Tibial artery (tissue), 4 donors: ENCODE data around the gene FAM162A.

Source experiments
- DNase-seq, 2 donors: peaks; one replicate each; pipeline ENCODE4 v3.0.0-alpha.2; 2019
- H3K27ac ChIP-seq, 2 donors: fragments of 200-600 bp; sonication (generic) in 1 of 2; 1 replicate in 1 of 2; 2 replicates in 1 of 2; pipeline ENCODE4 v1.5.1; 2018 to 2019; ENCODE audit warnings: mild to moderate bottlenecking in 1 of 2
- H3K27me3 ChIP-seq, 2 donors: fragments of 200-600 bp; sonication (generic) in 1 of 2; one replicate each; pipeline versions ENCODE4 v1.5.1 to v1.6.0; 2016 to 2019
- H3K36me3 ChIP-seq, 3 donors: fragments of 200-600 bp; sonication (generic) in 2 of 3; one replicate each; pipeline ENCODE4 v1.5.1; 2016 to 2019; ENCODE audit warnings: mild to moderate bottlenecking in 2 of 3
- H3K4me1 ChIP-seq, 4 donors: fragments of 200-600 bp; sonication (generic) in 2 of 4; 1 replicate in 3 of 4; 2 replicates in 1 of 4; pipeline ENCODE4 v1.5.1; 2016 to 2019
- H3K4me3 ChIP-seq, 2 donors: fragments of 200-600 bp; sonication (generic) in 1 of 2; 1 replicate in 1 of 2; 2 replicates in 1 of 2; pipeline ENCODE4 v1.5.1; 2018 to 2019; ENCODE audit warnings: mild to moderate bottlenecking in 2 of 2
- H3K9me3 ChIP-seq, 3 donors: fragments of 200-600 bp; sonication (generic) in 1 of 3; one replicate each; pipeline ENCODE4 v1.5.1; 2016 to 2019
- CTCF ChIP-seq, 2 experiments: fragments of 200-600 bp in 1 of 2; fragments of 450-650 bp in 1 of 2; IDR thresholded peaks; one replicate each; pipeline ENCODE4 v1.5.1; 2017 to 2019; ENCODE audit warnings: antibody characterized with exemption in 2 of 2, mild to moderate bottlenecking in 1 of 2, moderate library complexity in 1 of 2
- intact Hi-C: fragments of 100-400 bp; cut with DNase I; formaldehyde crosslinking; loops from one replicate; pipeline ENCODE4 v1.15.0; 2023; ENCODE audit warnings: low total_unique reads

FAM162A gene

DNA sequence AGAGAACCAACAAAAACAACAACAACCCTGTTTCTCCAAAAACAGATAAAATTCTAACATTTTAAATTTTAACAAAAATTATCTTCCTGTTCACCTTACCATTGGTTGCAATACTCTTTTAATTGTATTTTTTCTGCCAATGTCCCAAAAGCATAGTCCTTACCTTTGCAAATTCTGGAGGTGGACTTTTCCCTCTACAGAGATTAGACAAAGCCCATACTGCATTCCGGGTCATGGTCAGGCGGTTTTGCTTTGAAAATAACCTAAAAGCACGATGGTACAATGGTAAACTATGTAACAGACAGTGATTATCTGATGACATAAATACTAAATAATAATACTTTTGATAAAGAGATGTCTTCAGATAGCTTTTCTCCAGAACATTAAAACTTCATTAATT lies 67.4 kb downstream of the FAM162A start:
- H3K27ac ChIP-seq = no peak overlapping the region
- intact Hi-C loops = no loop called here
- H3K4me3 ChIP-seq = no peak overlapping the region
- DNase-seq = no peak
- no peaks in the 10 kb centered on the region for H3K27me3 ChIP-seq
- H3K4me1 ChIP-seq = no peaks in the 10 kb centered on the region
- peaks cover 46 to 77% (median 48%) of the 10 kb centered on the region in 3 donors for H3K36me3 ChIP-seq
- no peak for TF ChIP-seq CTCF (IDR thresholded peaks at IDR 0.05)
- H3K9me3 ChIP-seq = no peaks in the 10 kb centered on the region

- no peak for TF ChIP-seq CTCF (IDR thresholded peaks at IDR 0.05)
- Histone ChIP-seq H3K4me1 (no peaks in the 10 kb centered on the region), H3K27me3 (no peaks in the 10 kb centered on the region), H3K27ac (no peak overlapping the region), H3K36me3 (peaks cover 40 to 86% (median 43%) of the 10 kb centered on the region in 3 donors), H3K9me3 (no peaks in the 10 kb centered on the region), H3K4me3 (no peak overlapping the region)
- intact Hi-C loops = no loop called here
- DNase-seq = no peak
Observed at GRCh38 chr3:122456074-122456473, 72.1 kb downstream of the FAM162A start.

DNA sequence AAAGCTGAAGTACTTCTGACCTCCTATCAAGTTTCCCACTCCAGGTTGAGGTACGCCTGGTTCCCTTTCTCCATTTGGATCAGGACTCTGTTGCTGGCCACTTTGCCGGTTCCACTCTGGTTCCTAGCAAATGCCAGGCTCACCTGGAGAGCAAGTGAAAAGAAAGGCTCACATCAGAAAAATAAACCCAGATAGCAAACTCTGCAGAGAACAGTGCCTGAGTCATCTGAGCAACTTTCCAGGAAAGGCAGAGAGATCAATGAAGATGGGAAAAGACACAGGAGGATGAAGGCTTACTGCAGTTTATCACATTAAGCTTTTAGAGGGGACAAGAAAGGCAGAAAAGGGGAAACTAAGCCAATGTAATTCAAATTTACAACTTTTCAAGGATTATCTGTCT lies 73.7 kb downstream of the FAM162A start:
- no peak for TF ChIP-seq CTCF (IDR thresholded peaks at IDR 0.05)

DNA sequence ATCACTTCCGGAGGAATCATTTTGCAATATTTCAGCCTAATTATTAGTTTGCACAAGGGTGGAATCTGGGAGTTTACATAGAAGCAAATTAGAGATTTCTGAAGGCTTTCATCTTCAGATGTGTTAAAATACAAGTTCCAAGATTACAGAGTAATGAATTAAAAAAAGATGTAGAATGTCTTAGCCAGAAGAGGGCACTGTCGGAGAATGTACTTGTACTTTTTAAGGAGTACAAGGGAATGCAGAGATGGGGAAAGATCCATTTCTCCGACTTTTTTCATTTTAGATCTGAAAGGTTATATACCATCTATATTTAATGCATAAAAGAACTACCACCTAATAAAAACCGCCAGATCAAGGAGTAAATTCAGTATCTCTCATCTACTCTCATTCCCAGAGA lies 75.0 kb downstream of the FAM162A start:
- TF ChIP-seq CTCF (IDR thresholded peaks at IDR 0.05) = peak; percentile 29 to 35
- H3K27ac ChIP-seq = no peak overlapping the region
- no peaks in the 10 kb centered on the region for H3K27me3 ChIP-seq
- H3K4me3 ChIP-seq = no peak overlapping the region
- intact Hi-C loops = no loop called here
- no peaks in the 10 kb centered on the region for H3K4me1 ChIP-seq
- H3K36me3 ChIP-seq = peaks cover 32 to 78% (median 38%) of the 10 kb centered on the region in 3 donors
- no peak for DNase-seq
- H3K9me3 ChIP-seq = no peaks in the 10 kb centered on the region

More for the DNA sequence above, 73.7 kb downstream of the FAM162A start:
- Histone ChIP-seq H3K9me3 (no peaks in the 10 kb centered on the region), H3K27me3 (no peaks in the 10 kb centered on the region), H3K4me1 (no peaks in the 10 kb centered on the region), H3K27ac (no peak overlapping the region), H3K36me3 (peaks cover 34 to 79% (median 38%) of the 10 kb centered on the region in 3 donors), H3K4me3 (no peak overlapping the region)
- DNase-seq = no peak
- intact Hi-C loops = no loop called here

DNA sequence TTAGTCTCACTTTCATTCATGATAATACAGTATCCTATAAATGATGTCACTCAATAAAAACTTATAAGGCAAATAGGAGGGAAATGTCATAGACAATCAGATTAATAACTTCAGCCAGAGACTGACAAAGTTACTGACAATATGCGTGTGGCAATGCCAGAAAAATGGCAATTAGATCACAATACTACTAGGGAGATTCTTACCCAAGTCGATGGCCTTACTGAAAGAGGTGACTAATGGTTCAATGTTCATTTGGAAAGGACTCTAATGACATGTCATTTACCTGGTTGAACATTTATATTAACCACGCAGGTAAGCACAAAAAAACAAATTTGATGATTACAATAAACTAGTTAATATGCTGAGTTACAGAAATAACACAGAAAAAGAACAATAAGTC lies 77.8 kb downstream of the FAM162A start:
- H3K36me3 ChIP-seq = peaks cover 38 to 65% (median 50%) of the 10 kb centered on the region in 3 donors
- H3K4me3 ChIP-seq = no peak overlapping the region
- H3K27me3 ChIP-seq = no peaks in the 10 kb centered on the region
- DNase-seq = no peak
- H3K9me3 ChIP-seq = no peaks in the 10 kb centered on the region
- H3K27ac ChIP-seq = no peak overlapping the region
- H3K4me1 ChIP-seq = no peaks in the 10 kb centered on the region
- intact Hi-C loops = loop anchor here (10.0 kb wide), 1 partner anchor 53 kb away; the partner anchor contains the start of gene KPNA1
- TF ChIP-seq CTCF (IDR thresholded peaks at IDR 0.05) = no peak
